ENCODE measurements around the gene RAB12.

GRCh38 chr18:8643326-8643878 is 34.2 kb downstream of the RAB12 start:
- TF ChIP-seq CTCF (conservative IDR thresholded peaks at IDR 0.05; ENCODE audit: low read length): no peak
- TF ChIP-seq EZH2phosphoT487 (IDR thresholded peaks at IDR 0.05; ENCODE audit: borderline replicate concordance): no peak

Data from Loucy (cell line).